Activated T-helper 1 cell treated with anti-CD3 and anti-CD28 coated beads, Interleukin-2, amount 50 U/mL, for 16 hours (primary cell): Measurements from ENCODE around the gene ELMOD1.

Source experiments
- DNase-seq, 2 donors: peaks; one replicate each; pipeline ENCODE4 v3.0.0-alpha.2; 2020; ENCODE audit warnings: low read depth in 1 of 2, low spot score in 1 of 2

The ELMOD1 gene

DNA sequence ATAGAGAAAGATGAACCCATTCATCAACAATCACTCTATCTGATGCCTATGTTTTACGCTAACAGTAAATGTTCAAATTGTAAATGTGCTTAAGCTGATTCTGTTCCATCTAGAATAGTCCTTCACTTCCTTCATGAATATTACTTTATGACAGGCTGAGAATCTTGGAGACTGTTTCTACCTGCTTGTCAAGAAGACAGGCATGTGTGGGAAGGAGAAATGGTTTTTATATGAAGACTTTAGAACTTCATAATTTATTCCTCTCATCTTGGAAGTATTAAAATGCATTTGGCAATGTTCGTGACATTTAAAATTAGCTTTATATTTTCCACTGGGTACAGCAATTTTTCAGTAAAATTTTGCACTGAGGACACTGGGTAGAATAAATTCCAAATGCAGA lies 41.0 kb downstream of the ELMOD1 start:
- DNase-seq, result no peak

DNA sequence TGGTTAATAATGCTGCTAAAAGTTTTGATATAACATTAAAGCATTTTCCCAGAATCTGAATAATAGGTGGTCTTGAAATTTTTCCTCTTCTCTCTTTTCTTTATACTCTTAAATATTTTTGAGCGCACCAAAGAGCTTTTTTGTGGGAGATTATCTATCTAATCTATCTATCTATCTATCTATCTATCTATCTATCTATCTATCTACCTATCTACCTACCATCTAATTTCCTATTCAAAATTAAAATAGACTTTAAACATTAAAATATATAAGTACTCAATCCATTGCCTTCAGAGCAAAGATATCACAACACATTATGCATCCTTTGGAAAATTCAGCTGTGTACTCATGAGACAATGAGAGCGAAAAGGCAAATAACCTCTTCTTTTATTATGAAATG lies 55.8 kb downstream of the ELMOD1 start:
- DNase-seq, result no peak

DNA sequence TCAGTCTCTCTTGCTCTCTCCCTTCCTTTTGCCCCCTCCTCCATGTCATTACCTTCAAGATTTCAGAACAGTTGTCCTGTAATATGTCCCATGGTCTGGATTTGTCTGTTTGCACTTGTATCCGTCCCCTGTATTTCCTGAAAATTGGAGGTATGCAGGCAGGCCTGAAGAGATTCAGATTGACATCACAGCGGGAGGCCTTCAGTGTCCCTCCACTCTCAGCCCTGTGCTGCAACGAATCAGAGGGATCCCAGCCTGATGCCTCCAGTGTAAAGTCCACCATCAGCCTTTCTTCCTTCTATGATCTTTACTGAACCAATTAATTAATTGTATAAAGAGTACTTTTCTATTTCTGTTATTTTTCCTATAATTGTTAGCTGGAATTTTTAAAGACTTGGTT lies 57.3 kb downstream of the ELMOD1 start:
- DNase-seq, result no peak

DNA sequence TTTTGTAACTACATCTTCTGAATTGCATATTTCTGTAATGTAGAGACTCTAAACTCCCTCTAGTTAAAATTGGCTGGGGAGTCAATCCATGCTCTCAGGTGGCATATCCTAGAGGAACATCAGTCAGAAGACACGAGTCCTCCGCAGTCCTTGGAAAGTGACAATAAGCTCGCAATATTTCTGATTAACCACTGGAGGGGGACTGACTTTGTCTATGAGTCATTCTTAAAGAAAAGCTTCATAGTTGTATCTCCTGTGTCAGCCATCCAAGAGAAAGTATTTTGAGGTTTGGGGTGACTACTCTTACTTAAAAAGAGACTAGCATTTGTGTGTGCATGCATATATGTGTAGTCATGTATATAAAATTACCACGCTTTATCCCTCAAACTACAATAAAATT lies 60.7 kb downstream of the ELMOD1 start:
- DNase-seq, result no peak

DNA sequence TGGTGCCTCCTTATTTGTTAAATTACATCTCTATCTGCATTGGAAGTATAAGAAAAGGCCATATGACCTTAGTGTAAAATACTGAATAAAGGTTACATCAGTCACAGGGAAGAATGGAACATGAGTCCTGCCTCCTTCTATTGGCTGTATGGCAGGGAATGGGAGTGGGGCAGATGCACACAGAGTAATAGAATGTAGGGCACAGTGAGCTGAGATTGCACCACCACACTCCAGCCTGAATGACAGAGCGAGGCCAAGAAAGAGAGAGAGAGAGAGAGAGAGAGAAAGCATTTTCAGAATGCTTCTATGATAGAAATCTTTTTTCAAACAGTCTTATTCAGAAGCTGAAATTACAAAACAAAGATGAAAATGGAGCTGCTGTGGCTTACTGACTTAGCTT lies 62.1 kb downstream of the ELMOD1 start:
- no peak for DNase-seq

DNA sequence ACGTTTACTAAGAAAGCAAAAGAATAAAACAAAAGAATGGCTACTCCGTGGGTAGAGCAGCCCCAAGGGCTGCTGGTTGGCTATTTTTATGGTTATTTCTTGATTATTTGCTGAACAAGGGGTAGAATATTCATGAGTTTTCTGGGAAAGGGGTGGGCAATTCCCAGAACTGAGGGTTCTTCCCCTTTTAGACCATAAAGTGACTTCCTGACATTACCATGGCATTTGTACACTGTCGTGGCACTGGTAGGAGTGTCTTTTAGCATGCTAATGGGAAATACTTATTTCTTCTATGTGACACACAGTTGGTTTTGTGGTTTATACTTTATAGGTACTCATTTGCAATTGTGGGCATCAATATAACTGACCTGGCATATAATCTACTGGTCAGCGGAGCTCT lies 64.7 kb downstream of the ELMOD1 start:
- DNase-seq, result no peak

DNA sequence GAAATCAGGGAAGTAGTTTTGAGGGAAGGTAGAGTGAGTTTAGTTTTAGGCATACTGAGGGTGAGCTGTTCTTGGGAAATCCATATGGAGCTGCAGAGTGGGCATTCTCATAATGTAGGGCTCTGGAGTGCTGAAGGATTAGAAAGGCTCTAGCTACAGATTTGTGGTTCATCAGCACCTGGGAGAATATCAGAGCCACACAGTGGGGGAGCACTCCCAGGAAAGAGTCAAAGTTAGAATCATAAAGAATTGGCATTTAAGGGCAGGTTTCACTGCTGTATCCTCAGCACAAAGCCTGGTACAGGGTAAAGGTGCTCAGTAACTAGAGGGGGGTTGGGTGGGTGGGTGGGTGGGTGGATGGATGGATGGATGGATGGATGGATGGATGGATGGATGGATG lies 68.4 kb downstream of the ELMOD1 start:
- DNase-seq, result no peak

DNA sequence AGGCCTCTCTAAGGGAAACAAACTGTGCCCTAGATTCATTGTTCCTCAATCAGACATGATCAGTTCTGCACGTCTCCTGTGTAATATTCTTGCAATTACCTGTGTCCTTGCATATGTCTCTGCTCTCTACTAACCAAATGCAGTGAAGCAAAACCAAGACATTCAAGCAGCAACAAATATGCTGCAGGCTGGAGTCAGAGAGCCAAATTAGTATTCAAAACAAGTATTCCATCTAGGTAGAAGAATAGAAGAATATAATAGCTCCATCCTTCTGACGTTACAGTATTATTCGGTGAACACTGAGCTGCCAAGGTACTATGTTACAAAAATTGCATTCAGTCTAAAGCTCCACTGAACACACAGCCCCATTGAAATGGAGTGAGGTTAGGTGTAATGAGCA lies 69.1 kb downstream of the ELMOD1 start:
- no peak for DNase-seq

DNA sequence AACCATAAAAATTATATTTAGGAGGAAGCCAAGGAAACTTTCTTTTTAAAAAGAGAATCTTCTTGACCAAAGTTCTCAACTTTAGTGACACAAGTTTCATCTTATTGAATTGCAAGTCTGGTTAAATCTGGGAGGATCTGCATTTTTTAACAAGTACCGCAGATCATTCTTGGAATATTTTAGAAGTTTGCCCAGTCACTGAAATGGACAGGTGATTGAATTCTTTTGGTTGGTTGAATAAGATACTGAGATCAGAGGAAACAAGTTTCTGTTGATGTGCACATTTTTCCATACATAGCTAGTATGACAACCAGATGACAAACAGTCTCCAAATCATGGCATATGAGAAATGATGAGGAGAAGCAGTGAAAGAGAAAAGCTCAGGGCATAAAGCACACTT lies 70.7 kb downstream of the ELMOD1 start:
- no peak for DNase-seq

DNA sequence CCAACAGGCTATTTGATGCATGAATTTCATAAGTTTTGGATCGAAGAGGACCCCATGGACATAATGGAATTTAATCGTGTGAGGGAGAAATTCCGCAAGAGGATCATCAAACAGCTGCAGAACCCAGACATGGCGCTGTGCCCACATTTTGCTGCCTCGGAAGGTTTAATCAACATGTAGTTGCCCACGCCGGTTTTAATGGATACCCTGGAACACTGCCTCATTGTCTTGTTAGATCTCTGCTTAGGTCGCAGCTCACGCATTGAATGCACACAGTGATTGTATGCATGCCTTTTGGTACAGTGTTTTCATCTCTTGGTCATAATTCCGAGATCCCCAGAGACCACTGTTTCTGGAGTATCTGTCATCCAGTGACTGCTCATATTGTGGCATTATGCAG lies 74.1 kb downstream of the ELMOD1 start:
- DNase-seq, result no peak

DNA sequence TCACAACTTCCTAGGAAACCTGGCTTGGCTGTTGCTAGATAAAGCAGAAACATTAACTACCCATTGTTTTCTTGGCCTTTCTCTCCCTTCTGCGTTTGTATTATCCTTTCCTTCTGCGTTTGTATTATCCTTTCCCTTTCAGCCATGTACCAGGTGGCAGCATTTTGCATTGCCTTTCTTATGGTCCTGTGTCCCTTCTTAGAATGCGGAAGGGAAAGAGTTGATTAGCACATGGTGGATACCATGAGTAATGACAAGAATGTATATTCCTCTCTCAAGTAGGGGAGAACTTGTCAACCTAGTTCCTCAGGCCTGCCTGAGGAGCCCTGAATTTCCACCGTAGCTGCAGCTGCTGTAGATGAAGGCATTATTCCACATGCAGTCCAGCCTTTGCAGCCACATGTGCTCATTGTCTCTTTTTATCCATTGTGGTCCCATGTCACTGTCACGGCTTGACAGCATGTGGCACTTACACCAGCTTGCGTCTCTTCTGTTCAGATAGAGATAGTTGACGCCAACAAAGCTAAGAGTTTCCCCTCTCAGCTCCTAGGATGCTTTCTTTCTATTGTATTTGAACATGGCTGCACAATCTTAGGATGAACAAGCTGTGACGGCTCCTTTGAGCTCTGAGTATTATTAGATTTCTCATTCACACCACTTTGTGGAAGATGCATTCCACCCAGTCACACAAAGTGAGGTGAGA lies 76.1 kb downstream of the ELMOD1 start:
- DNase-seq, result no peak

DNA sequence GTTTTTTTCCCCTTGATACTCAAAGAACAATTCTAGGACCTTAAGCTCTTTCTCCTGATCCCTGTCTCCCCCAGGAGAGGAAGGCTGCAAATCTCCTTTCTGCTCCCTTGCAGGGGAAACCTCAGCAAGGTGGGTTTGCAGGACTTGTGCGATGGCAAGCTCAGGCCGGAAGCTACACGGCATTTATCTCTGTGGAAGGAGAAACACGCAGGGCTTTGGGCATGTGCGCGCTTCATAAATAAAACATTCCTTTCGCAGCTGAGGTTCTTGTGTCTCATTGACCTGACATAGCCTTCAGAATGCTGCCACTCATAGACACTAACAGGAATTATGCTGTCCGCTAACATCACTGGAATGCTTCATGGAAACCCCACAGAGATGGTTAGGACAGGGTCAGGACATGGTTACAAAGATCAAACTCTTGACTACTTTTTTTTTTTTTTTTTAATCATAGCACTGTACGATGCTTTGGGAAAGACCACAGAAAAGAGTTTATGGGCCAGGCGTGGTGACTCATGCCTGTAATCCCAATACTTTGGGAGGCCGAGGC lies 78.3 kb downstream of the ELMOD1 start:
- no peak for DNase-seq

DNA sequence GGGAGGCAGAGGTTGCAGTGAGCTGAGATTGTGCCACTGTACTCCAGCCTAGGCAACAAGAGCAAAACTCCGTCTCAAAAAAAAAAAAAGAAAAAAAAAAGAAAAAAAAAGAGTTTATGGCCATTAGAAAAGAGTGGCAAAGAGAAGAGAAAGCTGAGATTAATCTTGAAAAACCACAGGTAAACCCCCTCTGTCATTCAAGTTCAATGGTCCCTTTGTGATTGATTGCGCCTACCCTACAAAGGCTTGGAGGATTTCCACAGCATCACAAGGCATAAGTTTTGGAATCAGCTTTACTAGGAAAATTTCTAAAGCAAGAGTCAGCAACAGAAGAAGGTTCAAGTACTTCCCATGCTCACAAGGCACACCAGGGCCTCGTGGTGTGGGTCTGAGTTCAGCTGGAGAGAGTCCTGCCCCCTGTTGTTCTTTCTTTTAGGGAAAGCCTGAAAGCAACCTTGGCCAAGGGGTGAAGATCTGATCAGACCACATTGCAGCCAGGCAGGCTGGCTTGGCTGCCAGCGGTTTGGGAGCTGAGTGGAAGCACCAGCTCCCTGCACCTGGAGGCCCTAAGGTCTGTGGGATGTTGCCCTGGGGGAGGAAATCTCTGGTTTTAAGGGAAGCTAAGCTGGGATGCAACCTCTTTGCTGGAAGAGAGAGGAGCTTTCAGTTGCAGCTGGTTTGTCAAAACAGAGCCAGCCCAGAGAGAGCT lies 79.1 kb downstream of the ELMOD1 start:
- DNase-seq, result no peak

DNA sequence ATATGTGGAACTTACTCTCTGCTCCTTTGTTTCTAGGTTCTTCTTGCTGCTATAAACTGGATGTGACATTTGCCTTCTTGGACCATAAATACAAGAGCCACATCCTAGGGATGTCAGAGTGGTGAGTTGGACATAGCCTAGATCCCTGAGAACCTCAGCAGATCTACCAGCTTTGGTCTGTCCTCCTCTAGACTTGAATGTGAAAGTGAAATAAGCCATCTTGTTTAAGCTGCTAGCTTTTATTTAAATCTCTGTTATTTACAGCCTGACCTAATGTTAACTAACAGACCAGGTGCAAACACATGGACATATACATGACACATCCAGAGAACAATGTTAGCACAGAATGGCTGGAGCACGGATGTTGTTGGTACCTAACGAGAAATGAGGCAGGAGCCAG lies 85.0 kb downstream of the ELMOD1 start:
- no peak for DNase-seq

DNA sequence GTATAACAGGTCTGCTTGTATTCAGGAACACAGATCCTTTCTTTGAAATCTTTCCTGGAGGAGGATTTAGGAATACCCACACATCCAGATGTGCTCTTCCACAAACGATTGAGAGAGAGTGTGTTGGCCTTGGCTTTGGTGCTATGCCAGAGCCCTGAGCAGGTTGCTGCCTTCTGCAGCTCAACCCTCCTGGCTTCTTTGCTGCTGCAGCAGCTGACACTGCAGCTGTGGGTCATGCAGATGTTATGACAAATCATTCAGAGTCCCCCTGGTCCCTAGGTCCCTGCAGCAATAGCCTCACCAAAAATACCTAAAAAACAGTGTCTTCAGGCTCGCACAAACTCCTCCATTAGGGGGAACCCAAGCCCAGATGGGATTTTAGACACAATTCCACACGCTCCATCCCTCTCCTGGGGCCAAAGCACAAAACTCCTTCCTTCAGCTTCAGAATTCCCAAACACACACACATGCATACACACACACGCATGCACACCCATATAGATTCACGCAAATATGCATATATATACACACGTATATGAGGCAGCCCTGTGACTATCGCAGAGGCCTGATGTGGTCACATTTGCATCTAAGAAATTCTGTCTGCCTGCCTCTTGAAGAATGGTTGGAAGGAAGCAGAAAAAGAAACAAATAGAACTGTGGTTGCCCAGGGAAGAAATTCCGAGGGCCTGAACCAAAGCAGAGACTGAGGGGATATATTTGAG lies 85.5 kb downstream of the ELMOD1 start:
- no peak for DNase-seq

DNA sequence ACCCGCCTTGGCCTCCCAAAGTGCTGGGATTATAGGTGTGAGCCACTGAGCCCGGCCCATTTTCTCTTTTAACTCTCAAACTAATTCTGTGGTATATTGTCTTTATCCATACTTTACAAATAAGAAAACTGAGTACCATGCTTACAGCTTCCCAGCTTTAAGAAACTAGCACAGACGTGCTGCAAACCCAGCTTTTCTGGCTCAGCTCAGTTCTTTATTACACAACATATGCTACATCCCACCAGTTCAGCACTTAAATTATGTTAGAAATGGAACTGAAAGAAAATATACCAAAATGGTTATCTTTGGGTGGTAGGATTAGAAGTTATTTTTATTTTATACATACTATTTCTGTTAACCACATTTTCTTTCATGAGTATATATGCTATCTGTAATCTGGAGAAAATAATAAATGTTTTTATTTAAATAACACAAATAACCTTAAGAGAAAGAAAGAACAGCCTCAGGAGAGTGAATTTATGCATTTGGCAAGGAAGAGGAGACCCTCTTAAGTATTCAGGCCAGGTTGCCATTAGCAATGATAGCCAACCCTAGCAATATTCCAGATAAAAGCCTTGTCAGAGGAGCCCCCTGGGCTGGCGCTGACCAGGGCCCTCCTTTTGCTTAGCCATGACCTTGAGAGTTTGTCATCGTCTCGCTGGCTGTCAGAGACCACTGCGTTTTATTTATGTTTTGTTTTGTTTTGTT lies 87.1 kb downstream of the ELMOD1 start:
- no peak for DNase-seq

DNA sequence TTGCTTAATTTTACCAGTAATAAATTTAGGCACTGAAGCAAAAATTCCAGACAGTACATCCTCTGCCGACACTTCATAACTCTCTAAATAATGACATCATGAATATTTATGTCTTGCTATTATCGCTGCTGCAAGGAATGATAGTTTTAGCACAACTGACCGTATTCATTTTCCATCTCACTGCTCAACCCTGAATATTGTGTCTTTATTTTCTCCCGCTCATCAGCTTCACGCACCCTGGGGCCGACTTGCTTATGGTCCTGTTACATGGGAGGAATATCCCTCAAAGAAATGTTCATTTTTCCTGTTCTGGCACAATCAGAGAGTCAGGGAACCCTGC lies 87.7 kb downstream of the ELMOD1 start:
- no peak for DNase-seq

DNA sequence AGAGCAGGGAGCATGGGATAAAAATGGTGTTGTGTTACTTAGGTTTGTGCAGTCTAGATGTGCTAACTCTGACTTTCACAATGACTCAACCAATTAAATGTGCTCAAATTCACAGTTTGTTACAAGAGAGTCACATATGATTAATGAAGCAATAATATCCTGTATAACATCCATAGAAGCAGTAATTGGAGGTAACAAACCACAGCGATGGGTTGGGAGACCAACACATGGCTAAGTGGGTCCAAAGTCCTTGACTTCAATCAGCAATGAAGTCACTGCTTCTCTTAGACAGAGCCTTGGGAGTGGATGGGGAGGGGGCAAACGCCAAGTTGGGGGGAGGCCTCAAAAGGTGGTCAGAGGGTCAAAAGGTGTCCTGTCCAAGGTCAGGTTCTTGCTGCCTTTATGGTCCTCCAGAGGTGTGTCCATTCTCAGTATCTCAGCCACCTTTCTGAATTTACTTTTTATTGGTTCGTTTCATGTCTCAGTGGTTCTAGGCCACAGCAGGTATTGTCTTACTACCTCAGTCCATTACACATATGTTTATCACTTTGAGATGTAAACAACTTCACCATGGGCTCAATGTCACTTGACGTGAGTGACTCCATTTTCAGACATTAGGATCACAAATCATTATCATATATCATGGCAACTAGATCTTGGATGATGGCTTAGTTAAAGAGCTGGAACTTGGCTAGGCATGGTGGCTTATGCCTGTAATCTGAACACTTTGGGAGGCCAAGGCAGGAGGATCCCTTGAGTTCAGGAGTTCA lies 88.5 kb downstream of the ELMOD1 start:
- DNase-seq, result no peak

DNA sequence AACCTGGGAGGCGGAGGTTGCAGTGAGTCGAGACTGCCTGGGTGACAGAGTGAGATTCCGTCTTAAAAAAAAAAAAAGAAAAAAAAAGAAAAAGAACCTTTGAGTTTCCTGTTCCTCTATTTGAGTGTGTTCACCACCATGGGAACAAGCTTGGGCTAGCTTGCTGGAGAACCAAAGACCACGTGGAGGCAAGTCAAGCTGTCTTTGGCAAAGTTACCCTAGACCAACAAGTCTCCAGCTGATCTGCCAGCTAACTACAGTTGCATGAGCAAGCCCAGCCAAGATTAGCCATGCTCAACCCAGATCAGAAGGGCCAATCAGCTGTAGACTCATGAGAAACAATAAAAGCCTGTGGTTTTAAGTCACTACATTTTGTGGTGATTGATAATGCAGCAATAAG lies 91.2 kb downstream of the ELMOD1 start:
- no peak for DNase-seq

DNA sequence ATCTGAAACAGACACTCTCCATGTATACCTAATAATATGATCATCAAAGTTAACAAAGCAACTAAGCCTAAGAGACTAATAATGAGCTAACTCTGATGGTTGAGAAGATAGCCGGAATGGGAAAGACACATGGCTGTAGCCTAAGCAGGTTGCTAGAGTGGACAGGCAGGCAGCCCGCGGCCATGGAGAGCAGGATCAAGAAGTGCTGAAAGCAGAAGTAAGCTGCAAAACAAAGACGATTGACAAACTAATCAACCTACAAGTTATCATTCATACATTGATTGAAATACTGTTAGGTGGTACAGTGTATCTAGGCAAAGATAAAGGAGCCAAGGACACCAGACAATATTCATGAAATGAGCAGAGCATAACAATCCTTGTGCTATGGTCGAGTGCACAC lies 91.6 kb downstream of the ELMOD1 start:
- no peak for DNase-seq

DNA sequence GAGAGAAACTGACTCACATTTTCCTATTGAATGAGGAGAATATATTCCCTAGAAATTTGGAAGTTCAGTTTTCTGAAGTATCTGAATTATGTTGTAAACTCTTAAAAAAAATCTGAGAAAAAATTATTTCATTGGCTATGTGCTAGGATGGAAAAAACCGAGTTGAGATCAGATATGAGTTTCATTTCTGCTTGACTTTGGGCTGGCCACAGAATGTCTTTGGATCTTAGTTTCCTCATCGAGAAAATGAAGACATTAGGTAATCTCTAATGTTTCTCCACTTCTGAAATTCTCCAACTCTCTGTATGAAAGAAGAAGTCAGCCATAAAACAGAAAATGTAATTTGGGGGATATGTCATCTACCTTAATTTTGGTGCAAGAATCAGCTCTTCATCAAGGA lies 92.1 kb downstream of the ELMOD1 start:
- DNase-seq, result no peak
